Progenitor cell of endocrine pancreas (in vitro differentiated cells): ENCODE measurements around the gene PBX2. TPM values are rescaled to one million over a fixed set of nuclear protein-coding genes. Genes with fewer than 3 reads are reported as not detected.
"Not testable (repeated sequence)": the region's sequence is repeated elsewhere in the genome, so short reads cannot be mapped to it uniquely, and the experiment has no call there.

Source experiments
- DNase-seq: peaks from one replicate; pipeline ENCODE4 v3.0.0; 2021; ENCODE audit warnings: low spot score; ENCODE audit not compliant: unreplicated experiment
- H3K27ac Mint-ChIP-seq: 2 replicates; pipeline ENCODE4 v1.8.0; 2021; ENCODE audit warnings: mild to moderate bottlenecking, moderate library complexity, mixed read lengths
- H3K27me3 Mint-ChIP-seq: 2 replicates; pipeline ENCODE4 v1.8.0; 2021; ENCODE audit warnings: mixed read lengths
- H3K36me3 Mint-ChIP-seq: 2 replicates; pipeline ENCODE4 v1.8.0; 2022; ENCODE audit warnings: mixed read lengths; ENCODE audit not compliant: insufficient read depth
- H3K4me1 Mint-ChIP-seq: 2 replicates; pipeline ENCODE4 v1.8.0; 2021; ENCODE audit warnings: low read depth, mixed read lengths
- H3K4me3 Mint-ChIP-seq: 2 replicates; pipeline ENCODE4 v1.8.0; 2021; ENCODE audit warnings: low read depth, mild to moderate bottlenecking, moderate library complexity, mixed read lengths
- H3K9me3 Mint-ChIP-seq: 2 replicates; pipeline ENCODE4 v1.8.0; 2021; ENCODE audit warnings: low read depth, mixed read lengths
- CTCF ChIP-seq: fragments of 200-600 bp; sonication (generic); IDR thresholded peaks from one replicate; pipeline ENCODE4 v1.5.0; 2021; ENCODE audit warnings: antibody characterized with exemption, mild to moderate bottlenecking; ENCODE audit not compliant: unreplicated experiment
- total RNA-seq: library from RNA; stranded (reverse); gene quantifications from 2 replicates; pipeline ENCODE4 v1.2.1, GENCODE V29; 2021

PBX2 gene
- total RNA-seq, 1 donor from 2014 or later, result 261 TPM

- Mint-ChIP-seq H3K4me3 (no peak overlapping the region), H3K27ac (no peak overlapping the region), H3K27me3 (peaks cover 34% of the 10 kb centered on the region), H3K36me3 (no peaks in the 10 kb centered on the region), H3K9me3 (no peaks in the 10 kb centered on the region), H3K4me1 (no peaks in the 10 kb centered on the region)
- no peak for DNase-seq
- no peak for TF ChIP-seq CTCF
Measured at GRCh38 chr6:32216285-32216684, 26.3 kb upstream of the PBX2 start.

DNA sequence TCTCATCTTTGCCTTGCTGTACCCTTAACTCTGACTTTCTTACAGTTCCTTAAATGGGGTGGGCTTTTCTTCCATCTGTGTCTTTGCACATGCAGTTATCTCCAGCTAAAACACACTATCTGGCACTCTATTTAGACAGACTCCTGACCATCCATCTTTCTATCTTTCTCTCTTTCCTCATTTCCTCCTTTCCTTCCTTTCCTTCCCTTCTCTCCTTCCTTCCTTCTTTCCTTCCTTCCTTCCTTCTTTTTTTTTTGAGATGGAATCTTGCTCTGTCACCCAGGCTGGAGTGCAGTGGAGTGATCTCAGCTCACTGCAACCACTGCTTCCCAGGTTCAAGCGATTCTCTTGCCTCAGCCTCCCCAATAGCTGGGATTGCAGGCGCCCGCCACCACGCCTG is 25.6 kb upstream of the PBX2 start:
- Mint-ChIP-seq H3K27me3 (peaks cover 33% of the 10 kb centered on the region), H3K4me1 (no peaks in the 10 kb centered on the region), H3K36me3 (no peaks in the 10 kb centered on the region)

DNA sequence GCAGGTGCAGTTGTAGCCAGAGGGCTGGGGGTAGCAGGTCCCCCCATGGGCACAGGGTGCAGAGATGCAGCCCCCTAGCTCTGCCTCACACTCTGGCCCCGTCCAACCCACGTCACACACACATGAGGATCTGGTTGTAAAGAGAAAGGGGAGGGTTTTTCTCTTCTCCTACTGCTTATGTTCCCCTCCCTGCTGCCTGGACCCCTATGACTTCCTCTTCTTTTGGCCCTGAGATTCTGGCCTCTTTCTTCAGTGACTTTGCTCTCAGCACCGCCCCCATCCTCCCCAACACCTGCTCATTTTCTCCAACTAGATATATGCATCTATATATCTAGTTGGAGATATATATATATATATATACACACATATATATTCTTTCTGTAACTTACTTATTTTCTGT is 24.1 kb upstream of the PBX2 start:
- TF ChIP-seq CTCF, result no peak
- no peak for DNase-seq
- Mint-ChIP-seq H3K9me3 (no peaks in the 10 kb centered on the region), H3K4me1 (no peaks in the 10 kb centered on the region), H3K4me3 (no peak overlapping the region), H3K27ac (no peak overlapping the region), H3K27me3 (peaks cover 25% of the 10 kb centered on the region), H3K36me3 (no peaks in the 10 kb centered on the region)

More for the DNA sequence above, 25.6 kb upstream of the PBX2 start:
- no peak for DNase-seq
- Mint-ChIP-seq H3K4me3 (no peak overlapping the region), H3K27ac (no peak overlapping the region), H3K9me3 (no peaks in the 10 kb centered on the region)
- TF ChIP-seq CTCF, result no peak

GRCh38 chr6:32213649-32214048 is 23.6 kb upstream of the PBX2 start:
- no peak for DNase-seq
- Mint-ChIP-seq H3K27me3 (peaks cover 21% of the 10 kb centered on the region), H3K4me3 (no peak overlapping the region), H3K9me3 (no peaks in the 10 kb centered on the region), H3K27ac (no peak overlapping the region), H3K36me3 (no peaks in the 10 kb centered on the region), H3K4me1 (no peaks in the 10 kb centered on the region)
- TF ChIP-seq CTCF, result no peak

GRCh38 chr6:32212076-32212760 is 22.2 kb upstream of the PBX2 start:
- H3K36me3 Mint-ChIP-seq, result no peaks in the 10 kb centered on the region
- no peak for DNase-seq
- H3K4me1 Mint-ChIP-seq, result no peaks in the 10 kb centered on the region
- TF ChIP-seq CTCF, result no peak
- H3K27ac Mint-ChIP-seq, result no peak overlapping the region
- peaks cover 13% of the 10 kb centered on the region for H3K27me3 Mint-ChIP-seq
- no peaks in the 10 kb centered on the region for H3K9me3 Mint-ChIP-seq
- no peak overlapping the region for H3K4me3 Mint-ChIP-seq

- H3K4me1 Mint-ChIP-seq, H3K4me3 Mint-ChIP-seq, H3K36me3 Mint-ChIP-seq, H3K9me3 Mint-ChIP-seq, H3K27ac Mint-ChIP-seq, DNase-seq: not testable (repeated sequence)
- peaks cover 13% of the 10 kb centered on the region for H3K27me3 Mint-ChIP-seq
Measured at GRCh38 chr6:32211432-32211831, 21.4 kb upstream of the PBX2 start.
